ENCODE measurements around the gene FOSL2.

FOSL2 gene

DNA sequence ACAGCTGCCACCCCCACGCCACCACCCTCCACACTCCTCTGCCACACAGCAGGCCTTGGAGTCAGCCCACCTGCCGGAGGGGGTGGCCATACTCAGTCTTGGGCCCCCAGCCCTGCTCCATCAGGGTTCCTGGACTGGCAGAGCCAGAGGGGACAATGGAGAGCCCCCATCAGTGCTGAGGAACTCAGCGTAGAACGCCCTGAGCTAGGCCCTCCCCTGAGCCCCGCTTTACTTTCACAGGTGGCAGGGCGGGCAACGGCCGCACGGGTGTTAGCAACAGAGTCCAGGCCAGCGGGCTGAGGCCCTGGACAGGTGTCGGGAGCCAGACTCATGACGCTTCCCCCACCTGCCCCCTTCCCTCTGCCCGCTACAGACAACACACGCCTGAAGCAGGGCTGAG lies 47.1 kb downstream of the FOSL2 start:
- no peak for DNase-seq (ENCODE audit: low spot score)
- in situ Hi-C loops (cut with MboI; ENCODE audit: low pct_unique_long_range_greater_than_20kb, low sequenced_read_pairs, unreplicated experiment), result no loop called here
- TF ChIP-seq CTCF (IDR thresholded peaks at IDR 0.05; ENCODE audit: extremely low read depth, insufficient read depth, missing control alignments), result no peak

- no peak for TF ChIP-seq CTCF (IDR thresholded peaks at IDR 0.05; ENCODE audit: extremely low read depth, insufficient read depth, missing control alignments)
- no peak for DNase-seq (ENCODE audit: low spot score)
- in situ Hi-C loops (cut with MboI; ENCODE audit: low pct_unique_long_range_greater_than_20kb, low sequenced_read_pairs, unreplicated experiment), result no loop called here
These were observed 49.7 kb downstream of the FOSL2 start for GRCh38 chr2:28442328-28442727.

DNA sequence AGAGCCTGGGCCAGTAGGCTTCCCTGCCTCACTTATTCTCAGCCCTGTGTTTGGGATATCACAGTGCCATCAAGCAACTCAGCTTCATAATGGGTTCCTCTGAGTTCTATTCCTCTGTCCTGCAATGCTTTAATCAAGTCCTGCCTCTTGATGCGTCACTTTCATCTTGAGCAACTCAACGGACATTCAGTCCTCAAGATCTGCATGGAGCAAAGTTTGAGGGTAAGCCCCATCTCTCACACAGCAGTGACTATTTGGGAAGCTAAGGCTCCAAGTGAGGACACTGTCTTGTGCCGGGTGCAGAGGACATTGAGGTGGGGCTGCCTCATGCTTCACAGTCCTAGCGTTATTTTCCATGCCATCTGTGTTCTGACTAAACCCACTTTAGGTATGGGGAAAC lies 52.3 kb downstream of the FOSL2 start:
- no peak for TF ChIP-seq CTCF (IDR thresholded peaks at IDR 0.05; ENCODE audit: extremely low read depth, insufficient read depth, missing control alignments)

DNA sequence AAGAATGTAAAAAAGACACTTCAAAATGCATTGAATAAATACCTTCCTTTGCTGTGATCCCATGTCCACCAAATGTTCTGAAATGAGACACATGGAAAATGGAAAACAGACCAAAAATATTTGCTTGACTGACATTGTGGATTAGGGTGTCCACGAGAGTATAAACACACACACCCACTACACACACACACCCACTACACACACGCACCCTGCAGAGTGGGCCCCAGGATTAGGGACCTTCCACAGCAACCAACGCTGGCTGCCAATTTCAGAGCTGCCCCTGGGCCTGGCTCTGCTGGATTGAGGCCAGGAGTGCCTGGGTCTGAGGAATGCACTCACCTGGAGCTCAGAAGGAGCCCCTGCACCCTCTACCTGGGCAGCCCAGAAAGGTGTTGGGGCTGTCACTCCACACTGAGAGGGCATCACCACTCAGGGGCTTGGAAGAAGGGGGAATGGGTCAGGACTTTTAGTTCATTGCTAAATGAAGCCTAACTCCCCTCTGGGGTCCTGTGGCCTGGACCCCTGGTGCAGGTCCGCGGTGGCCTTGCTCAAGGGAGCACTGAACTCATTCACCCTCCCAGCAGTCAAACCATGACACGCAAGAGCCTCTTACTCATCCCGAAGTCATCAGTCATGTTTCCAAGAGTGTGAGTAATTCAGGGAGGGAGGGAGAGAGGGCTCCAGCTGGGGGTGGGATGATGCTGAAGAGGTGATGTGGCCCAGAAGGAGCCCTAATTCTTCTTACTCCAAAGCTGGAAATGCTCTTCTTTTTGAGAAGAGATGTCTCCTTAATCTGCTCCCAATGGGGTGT lies 53.0 kb downstream of the FOSL2 start:
- no peak for DNase-seq (ENCODE audit: low spot score)
- in situ Hi-C loops (cut with MboI; ENCODE audit: low pct_unique_long_range_greater_than_20kb, low sequenced_read_pairs, unreplicated experiment), result no loop called here
- TF ChIP-seq CTCF (IDR thresholded peaks at IDR 0.05; ENCODE audit: extremely low read depth, insufficient read depth, missing control alignments), result no peak

More for the DNA sequence above, 52.3 kb downstream of the FOSL2 start:
- no peak for DNase-seq (ENCODE audit: low spot score)
- in situ Hi-C loops (cut with MboI; ENCODE audit: low pct_unique_long_range_greater_than_20kb, low sequenced_read_pairs, unreplicated experiment), result no loop called here

DNA sequence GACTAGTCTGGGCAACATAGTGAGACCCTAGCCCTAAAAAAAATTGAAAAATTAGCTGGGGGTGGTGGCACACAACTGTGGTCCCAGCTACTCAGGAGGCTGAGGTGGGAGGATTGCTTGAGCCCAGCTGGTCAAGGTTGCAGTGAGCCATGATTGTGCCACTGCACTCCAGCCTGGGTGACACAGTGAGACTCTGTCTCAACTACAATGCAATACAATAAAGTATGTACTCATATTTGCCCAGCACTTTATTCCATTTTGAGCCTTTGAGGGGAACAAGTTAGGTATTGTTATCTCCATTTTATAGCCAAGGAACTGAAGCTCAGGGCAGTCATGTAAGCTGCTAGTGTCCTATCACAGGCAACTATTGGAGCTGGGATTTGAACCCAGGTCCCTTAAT lies 53.9 kb downstream of the FOSL2 start:
- no peak for DNase-seq (ENCODE audit: low spot score)
- no peak for TF ChIP-seq CTCF (IDR thresholded peaks at IDR 0.05; ENCODE audit: extremely low read depth, insufficient read depth, missing control alignments)
- in situ Hi-C loops (cut with MboI; ENCODE audit: low pct_unique_long_range_greater_than_20kb, low sequenced_read_pairs, unreplicated experiment), result no loop called here

DNA sequence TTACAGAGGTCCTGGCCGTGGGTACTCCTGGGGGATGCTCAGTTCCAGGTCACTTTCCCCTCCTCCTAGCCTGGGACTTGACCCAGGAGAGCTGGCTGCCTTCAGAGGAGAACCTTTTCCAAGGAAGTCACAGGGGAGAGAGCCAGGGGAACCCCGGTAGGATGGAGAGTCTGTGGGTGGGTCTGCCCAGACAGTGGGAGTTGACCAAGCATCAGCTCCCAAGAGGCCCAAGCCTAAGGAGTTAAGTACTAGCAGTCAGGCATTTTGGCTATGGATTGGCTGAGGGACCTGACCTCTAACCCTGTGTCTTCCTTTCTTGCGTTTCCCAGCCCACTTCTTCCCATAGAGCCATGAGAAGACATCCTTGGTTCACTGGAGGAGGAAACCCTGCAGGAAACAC lies 54.4 kb downstream of the FOSL2 start:
- in situ Hi-C loops (cut with MboI; ENCODE audit: low pct_unique_long_range_greater_than_20kb, low sequenced_read_pairs, unreplicated experiment), result no loop called here
- TF ChIP-seq CTCF (IDR thresholded peaks at IDR 0.05; ENCODE audit: extremely low read depth, insufficient read depth, missing control alignments), result no peak
- no peak for DNase-seq (ENCODE audit: low spot score)

Data from GM13977 (cell line).